GM18505 (cell line): ENCODE measurements around the gene METRN.

Experiments
- ATAC-seq: cut with Tn5 transposase; IDR thresholded peaks from one replicate; pipeline ENCODE4 v1.9.1; 2021; ENCODE audit not compliant: unreplicated experiment
- POLR2A ChIP-seq: IDR thresholded peaks from 4 replicates; pipeline ENCODE4 v1.6.1; 2011; ENCODE audit warnings: borderline replicate concordance; ENCODE audit not compliant: insufficient read depth, insufficient read length; ENCODE audit errors: extremely low read depth

Gene METRN

GRCh38 chr16:760545-761343 lies 45.8 kb downstream of the METRN start, which contains the start of gene MSLN:
MSLN (plus strand) TSS chr16:760734; CDS start chr16:762681, 1,947 bp downstream.
- no peak for ATAC-seq
- TF ChIP-seq POLR2A, result no peak

GRCh38 chr16:761625-762513 lies 47.0 kb downstream of the METRN start:
- ATAC-seq, result no peak
- TF ChIP-seq POLR2A, result no peak

GRCh38 chr16:762595-763268 lies 47.8 kb downstream of the METRN start:
- TF ChIP-seq POLR2A, result no peak

GRCh38 chr16:763369-764183 lies 48.7 kb downstream of the METRN start:
- no peak for TF ChIP-seq POLR2A
- ATAC-seq, result no peak

More at GRCh38 chr16:762595-763268, 47.8 kb downstream of the METRN start:
- no peak for ATAC-seq

- TF ChIP-seq POLR2A, result no peak
- no peak for ATAC-seq
Measured at GRCh38 chr16:764184-764750, 49.3 kb downstream of the METRN start.

GRCh38 chr16:764848-765487 lies 50.0 kb downstream of the METRN start:
- no peak for ATAC-seq
- no peak for TF ChIP-seq POLR2A

- no peak for ATAC-seq
- TF ChIP-seq POLR2A, result no peak
Measured at GRCh38 chr16:765488-765865, 50.6 kb downstream of the METRN start.

- TF ChIP-seq POLR2A, result no peak
- ATAC-seq, result no peak
Measured at GRCh38 chr16:766008-766819, 51.3 kb downstream of the METRN start.

GRCh38 chr16:766820-767640 lies 52.1 kb downstream of the METRN start:
- TF ChIP-seq POLR2A, result no peak
- no peak for ATAC-seq

GRCh38 chr16:767743-768235 lies 52.9 kb downstream of the METRN start:
- no peak for TF ChIP-seq POLR2A
- no peak for ATAC-seq
